ENCODE data around the gene DCUN1D3. TPM values are rescaled to one million over a fixed set of nuclear protein-coding genes. Genes with fewer than 3 reads are reported as not detected.

Gene DCUN1D3
- total RNA-seq, 1 donor, result 30.2 TPM

DNA sequence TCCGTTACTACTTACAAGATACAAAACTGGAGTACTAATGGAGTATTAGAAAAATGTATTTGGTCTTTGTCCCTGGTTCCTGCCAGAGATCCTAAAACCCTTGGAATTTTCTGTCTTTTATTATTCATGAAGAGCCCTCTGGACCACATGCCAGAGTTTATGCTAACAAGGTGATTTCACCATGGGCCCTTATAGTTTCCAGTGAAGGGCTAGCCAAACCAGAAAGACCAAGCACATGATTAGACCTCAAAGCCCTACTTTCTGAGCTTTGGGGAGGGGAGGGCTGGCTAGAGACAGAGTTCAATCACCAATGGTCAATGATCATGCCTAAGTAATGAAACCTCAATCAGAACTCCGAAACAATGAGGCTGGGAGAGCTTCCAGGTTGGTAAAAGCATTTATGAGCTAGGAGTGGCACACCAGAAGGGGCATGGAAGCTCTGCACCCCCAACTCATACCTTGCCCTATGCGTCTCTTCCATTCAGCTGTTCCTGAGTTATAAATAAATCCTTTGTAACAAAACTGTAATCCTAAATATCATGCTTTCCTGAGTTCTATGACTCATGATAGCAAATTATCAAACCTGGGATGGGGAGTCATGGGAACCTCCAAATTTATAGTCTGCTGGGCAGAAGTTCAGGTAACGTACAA, 10.4 kb downstream of the DCUN1D3 start:
- TF ChIP-seq, protein P1, sequence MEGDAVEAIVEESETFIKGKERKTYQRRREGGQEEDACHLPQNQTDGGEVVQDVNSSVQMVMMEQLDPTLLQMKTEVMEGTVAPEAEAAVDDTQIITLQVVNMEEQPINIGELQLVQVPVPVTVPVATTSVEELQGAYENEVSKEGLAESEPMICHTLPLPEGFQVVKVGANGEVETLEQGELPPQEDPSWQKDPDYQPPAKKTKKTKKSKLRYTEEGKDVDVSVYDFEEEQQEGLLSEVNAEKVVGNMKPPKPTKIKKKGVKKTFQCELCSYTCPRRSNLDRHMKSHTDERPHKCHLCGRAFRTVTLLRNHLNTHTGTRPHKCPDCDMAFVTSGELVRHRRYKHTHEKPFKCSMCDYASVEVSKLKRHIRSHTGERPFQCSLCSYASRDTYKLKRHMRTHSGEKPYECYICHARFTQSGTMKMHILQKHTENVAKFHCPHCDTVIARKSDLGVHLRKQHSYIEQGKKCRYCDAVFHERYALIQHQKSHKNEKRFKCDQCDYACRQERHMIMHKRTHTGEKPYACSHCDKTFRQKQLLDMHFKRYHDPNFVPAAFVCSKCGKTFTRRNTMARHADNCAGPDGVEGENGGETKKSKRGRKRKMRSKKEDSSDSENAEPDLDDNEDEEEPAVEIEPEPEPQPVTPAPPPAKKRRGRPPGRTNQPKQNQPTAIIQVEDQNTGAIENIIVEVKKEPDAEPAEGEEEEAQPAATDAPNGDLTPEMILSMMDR (IDR thresholded peaks at IDR 0.05; ENCODE audit: insufficient read depth, low read length), result no peak
- H3K4me3 ChIP-seq (ENCODE audit: low read depth, low read length), result no peak overlapping the region
- no peak for DNase-seq (ENCODE audit: low read depth)

DNA sequence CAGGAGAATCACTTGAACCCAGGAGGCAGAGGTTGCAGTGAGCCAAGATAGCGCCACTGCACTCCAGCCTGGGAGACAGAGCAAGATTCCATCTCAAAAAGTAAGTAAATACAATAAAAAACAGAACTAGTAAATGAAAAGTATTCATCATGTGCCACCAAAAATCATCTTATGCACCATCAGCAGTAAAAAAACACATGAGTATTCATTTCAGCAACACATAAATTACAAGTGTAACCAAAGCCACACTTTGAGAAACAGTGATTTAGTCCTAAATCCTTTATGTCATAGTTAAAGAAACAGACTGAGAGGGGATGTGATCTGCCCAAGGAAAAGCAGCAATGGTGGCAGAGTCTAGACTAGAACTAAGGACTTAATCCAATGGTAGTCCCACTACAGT, 13.0 kb downstream of the DCUN1D3 start:
- TF ChIP-seq, protein P1 (IDR thresholded peaks at IDR 0.05; ENCODE audit: insufficient read depth, low read length), result no peak
- no peak overlapping the region for H3K4me3 ChIP-seq (ENCODE audit: low read depth, low read length)
- DNase-seq (ENCODE audit: low read depth), result no peak

DNA sequence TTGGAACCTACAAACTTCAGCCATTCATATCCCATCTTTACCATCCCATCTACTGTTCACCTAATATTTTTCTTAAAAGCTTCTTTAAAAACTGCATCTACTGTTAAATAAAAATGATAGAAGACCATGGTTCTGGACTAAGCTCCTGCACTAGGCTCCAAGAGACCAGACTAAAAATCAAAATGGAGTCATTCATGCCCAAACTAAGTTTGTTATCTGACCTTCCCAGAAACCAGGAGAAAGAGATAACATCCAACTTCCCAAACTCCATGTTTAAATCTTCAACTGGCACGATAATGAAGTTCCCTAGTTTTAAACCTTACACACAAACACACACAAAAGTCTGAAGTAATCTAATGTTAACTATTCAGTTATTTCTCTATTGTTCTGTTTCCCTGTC, 13.8 kb downstream of the DCUN1D3 start:
- no peak for DNase-seq (ENCODE audit: low read depth)
- H3K4me3 ChIP-seq (ENCODE audit: low read depth, low read length), result no peak overlapping the region
- TF ChIP-seq, protein P1 (IDR thresholded peaks at IDR 0.05; ENCODE audit: insufficient read depth, low read length), result no peak

DNA sequence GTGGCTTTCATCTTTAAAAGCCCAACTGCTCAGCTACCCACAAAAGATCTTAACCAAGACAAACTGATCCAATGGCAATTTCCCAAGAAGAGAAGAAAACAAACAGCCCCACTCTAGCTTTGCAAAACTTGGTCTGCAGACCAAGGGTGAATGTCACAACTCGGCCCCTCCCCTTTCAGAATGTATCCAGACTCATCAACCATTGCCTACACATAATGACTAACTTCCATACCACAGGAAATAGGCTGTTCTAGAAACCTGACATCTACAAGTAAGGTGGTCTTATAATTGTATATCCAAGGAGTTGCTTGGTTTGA, 16.0 kb downstream of the DCUN1D3 start:
- DNase-seq (ENCODE audit: low read depth), result peak; percentile 70
- no peak overlapping the region for H3K4me3 ChIP-seq (ENCODE audit: low read depth, low read length)
- TF ChIP-seq, protein P1 (IDR thresholded peaks at IDR 0.05; ENCODE audit: insufficient read depth, low read length), result no peak

DNA sequence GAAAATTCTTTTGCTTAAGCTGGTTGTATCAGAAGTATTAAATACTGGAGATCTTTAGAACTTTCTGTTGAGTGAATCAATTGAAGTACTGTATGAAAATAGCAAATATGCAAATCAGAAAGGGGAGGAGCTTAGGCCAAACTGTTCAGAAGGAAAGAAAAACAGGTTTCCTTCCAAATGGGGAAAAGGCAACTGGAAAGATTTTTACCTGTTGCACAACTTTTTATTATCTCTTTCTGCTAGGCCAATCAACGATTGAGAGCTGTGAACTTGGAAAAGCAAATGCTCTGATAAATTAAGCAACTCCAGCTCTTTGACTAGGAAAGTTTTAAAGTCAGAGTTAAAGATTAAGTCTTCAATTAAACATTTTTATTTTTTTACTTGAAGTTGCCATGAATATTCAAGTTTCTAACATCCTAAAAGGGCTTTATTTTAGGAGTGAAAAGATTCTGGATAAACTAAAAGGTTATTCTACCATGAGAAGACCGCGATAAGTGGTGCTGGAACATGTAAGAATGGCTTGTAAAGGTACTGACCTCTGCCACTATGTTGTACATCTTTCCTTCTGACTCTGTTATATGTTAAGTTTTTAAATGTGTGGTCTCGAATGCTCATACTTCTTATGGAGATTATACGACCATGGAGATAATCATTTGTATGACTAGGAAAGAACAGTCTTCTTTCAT, 16.5 kb downstream of the DCUN1D3 start:
- TF ChIP-seq, protein P1 (IDR thresholded peaks at IDR 0.05; ENCODE audit: insufficient read depth, low read length), result no peak
- H3K4me3 ChIP-seq (ENCODE audit: low read depth, low read length), result no peak overlapping the region
- peak; percentile 63 for DNase-seq (ENCODE audit: low read depth)

- no peak overlapping the region for H3K4me3 ChIP-seq (ENCODE audit: low read depth, low read length)
These were observed 18.7 kb downstream of the DCUN1D3 start for GRCh38 chr16:20881503-20881878.

More at GRCh38 chr16:20881503-20881878, 18.7 kb downstream of the DCUN1D3 start:
- DNase-seq (ENCODE audit: low read depth), result no peak
- TF ChIP-seq, protein P1 (IDR thresholded peaks at IDR 0.05; ENCODE audit: insufficient read depth, low read length), result no peak
